H1 (cell line): Measurements from ENCODE around the gene KDM8. TPM values are rescaled to one million over a fixed set of nuclear protein-coding genes. Genes with fewer than 3 reads are reported as not detected.

ENCODE experiments used
- CTCF ChIA-PET: fragments of 300-600 bp; sonication (Branson Sonifier 250); formaldehyde crosslinking; loops from one replicate; lab custom pipeline; 2021; ENCODE audit not compliant: partially characterized antibody; lab: Charles Lee
- POLR2A ChIA-PET: fragments of 300-600 bp; sonication (Branson Sonifier 250); formaldehyde crosslinking; loops from one replicate; lab custom pipeline; 2021; ENCODE audit warnings: inconsistent platforms; ENCODE audit not compliant: partially characterized antibody; lab: Charles Lee
- DNase-seq, 2 experiments: peaks; one replicate each; pipeline versions ENCODE4 v3.0.0 to v3.0.0-alpha.2; 2010 to 2022; ENCODE audit warnings: low spot score in 2 of 2, low read depth in 1 of 2, mixed read lengths in 1 of 2
- FAIRE-seq: peaks from 2 replicates; lab custom pipeline; 2011; peaks lifted over from hg19 to GRCh38; lab: Jason Lieb, UNC
- H2AFZ ChIP-seq: 2 replicates; pipeline ENCODE4 v1.8.1; 2012; ENCODE audit warnings: low read length, inconsistent platforms
- H2AK5ac ChIP-seq: 2 replicates; pipeline ENCODE4 v1.6.1; 2013; ENCODE audit warnings: low read depth, low read length
- H2BK120ac ChIP-seq: replicated peaks from 2 replicates; pipeline ENCODE3; 2013; ENCODE audit warnings: low read depth, low read length, inconsistent platforms
- H2BK12ac ChIP-seq: 2 replicates; pipeline ENCODE4 v1.6.1; 2013; ENCODE audit warnings: low read depth, low read length
- H2BK15ac ChIP-seq: 2 replicates; pipeline ENCODE4 v1.6.1; 2013; ENCODE audit warnings: low read length
- H2BK20ac ChIP-seq: 2 replicates; pipeline ENCODE4 v1.6.1; 2013; ENCODE audit warnings: low read length
- H2BK5ac ChIP-seq: 2 replicates; pipeline ENCODE4 v1.6.1; 2013; ENCODE audit warnings: low read depth, low read length
- H3K14ac ChIP-seq: 2 replicates; pipeline ENCODE4 v1.6.1; 2013; ENCODE audit warnings: inconsistent platforms; ENCODE audit not compliant: insufficient read length
- H3K18ac ChIP-seq: 2 replicates; pipeline ENCODE4 v1.6.1; 2013; ENCODE audit warnings: low read length; ENCODE audit errors: extremely low read depth
- H3K23ac ChIP-seq: 2 replicates; pipeline ENCODE4 v1.6.1; 2013; ENCODE audit warnings: inconsistent platforms; ENCODE audit not compliant: insufficient read length
- H3K23me2 ChIP-seq: 2 replicates; pipeline ENCODE4 v1.6.1; 2013; ENCODE audit warnings: low read depth, low read length
- H3K27ac ChIP-seq: 2 replicates; pipeline ENCODE4 v1.6.1; 2011; ENCODE audit warnings: low read depth, low read length, inconsistent platforms
- H3K27me3 ChIP-seq, 4 experiments: replicated peaks in 1 of 4; 1 replicate in 1 of 4; 2 replicates in 3 of 4; pipeline versions ENCODE4 v1.6.1 to v1.8.1; 2011 to 2013; ENCODE audit warnings: low read length in 3 of 4, mild to moderate bottlenecking in 3 of 4, inconsistent platforms in 2 of 4, mixed read lengths in 2 of 4, moderate library complexity in 1 of 4; ENCODE audit not compliant: control insufficient read depth in 3 of 4, insufficient read depth in 3 of 4; ENCODE audit errors: extremely low read depth in 1 of 4
- H3K36me3 ChIP-seq, 4 experiments: 2 replicates each; pipeline versions ENCODE4 v1.6.1 to v1.8.1; 2011 to 2013; ENCODE audit warnings: mild to moderate bottlenecking in 4 of 4, low read length in 3 of 4, moderate library complexity in 2 of 4, control low read depth in 1 of 4, inconsistent platforms in 1 of 4; ENCODE audit not compliant: insufficient read depth in 4 of 4, control insufficient read depth in 2 of 4
- H3K4ac ChIP-seq: replicated peaks from 2 replicates; pipeline ENCODE3; 2013; ENCODE audit warnings: low read length, low read depth, mixed read lengths, inconsistent platforms; ENCODE audit not compliant: insufficient read length
- H3K4me1 ChIP-seq, 4 experiments: replicated peaks in 1 of 4; 1 replicate in 1 of 4; 2 replicates in 3 of 4; pipeline versions ENCODE4 v1.6.1 to v1.8.1; 2011 to 2013; ENCODE audit warnings: low read length in 3 of 4, inconsistent platforms in 2 of 4, mixed read lengths in 1 of 4; ENCODE audit not compliant: insufficient read depth in 4 of 4, control insufficient read depth in 3 of 4
- H3K4me2 ChIP-seq, 2 experiments: 2 replicates each; pipeline versions ENCODE4 v1.6.1 to v1.8.1; 2011 to 2013; ENCODE audit warnings: low read depth in 2 of 2, low read length in 2 of 2, control low read depth in 1 of 2, inconsistent platforms in 1 of 2, mild to moderate bottlenecking in 1 of 2; ENCODE audit not compliant: insufficient read depth in 1 of 2
- H3K4me3 ChIP-seq, 4 experiments: fragments of 200-600, 300-600 bp in 1 of 4; sonication (generic), shearing (Covaris generic), sonication (Bioruptor Twin) in 1 of 4; 2 replicates each; pipeline versions ENCODE4 v1.5.1 to v1.8.1; 2011 to 2016; ENCODE audit warnings: low read length in 4 of 4, low read depth in 3 of 4, control low read depth in 2 of 4, inconsistent platforms in 2 of 4, mild to moderate bottlenecking in 2 of 4, mixed read lengths in 1 of 4, moderate library complexity in 1 of 4; ENCODE audit not compliant: insufficient read depth in 2 of 4; ENCODE audit errors: extremely low read depth in 1 of 4
- H3K56ac ChIP-seq: replicated peaks from 2 replicates; pipeline ENCODE3; 2013; ENCODE audit warnings: low read depth, mild to moderate bottlenecking, mixed read lengths, low read length, inconsistent platforms; ENCODE audit not compliant: insufficient read length
- H3K79me1 ChIP-seq: 2 replicates; pipeline ENCODE4 v1.6.1; 2013; ENCODE audit warnings: low read depth, low read length, control low read depth
- H3K79me2 ChIP-seq, 2 experiments: 2 replicates each; pipeline versions ENCODE4 v1.6.1 to v1.8.1; 2012 to 2013; ENCODE audit warnings: low read length in 2 of 2, mild to moderate bottlenecking in 2 of 2, inconsistent platforms in 1 of 2; ENCODE audit not compliant: insufficient read depth in 2 of 2, control insufficient read depth in 1 of 2
- H3K9ac ChIP-seq, 4 experiments: replicated peaks in 1 of 4; 1 replicate in 1 of 4; 2 replicates in 3 of 4; pipeline versions ENCODE4 v1.6.1 to v1.8.1; 2011 to 2013; ENCODE audit warnings: low read depth in 3 of 4, low read length in 3 of 4, control low read depth in 2 of 4, mild to moderate bottlenecking in 2 of 4, moderate library complexity in 2 of 4, inconsistent platforms in 1 of 4; ENCODE audit errors: extremely low read depth in 1 of 4
- H3K9me3 ChIP-seq, 2 experiments: 2 replicates each; pipeline versions ENCODE4 v1.6.1 to v1.8.1; 2012 to 2013; ENCODE audit warnings: mild to moderate bottlenecking in 2 of 2, moderate library complexity in 2 of 2, control low read depth in 1 of 2, inconsistent platforms in 1 of 2, low read depth in 1 of 2, low read length in 1 of 2, mixed read lengths in 1 of 2; ENCODE audit not compliant: insufficient read depth in 2 of 2
- H4K20me1 ChIP-seq, 2 experiments: replicated peaks in 1 of 2; 2 replicates each; pipeline versions ENCODE3 to v1.8.1; 2011 to 2013; ENCODE audit warnings: inconsistent platforms in 2 of 2, low read length in 2 of 2, mild to moderate bottlenecking in 1 of 2; ENCODE audit not compliant: insufficient read depth in 2 of 2, control insufficient read depth in 1 of 2
- H4K5ac ChIP-seq: 2 replicates; pipeline ENCODE4 v1.6.1; 2013; ENCODE audit warnings: low read length, low read depth, mixed read lengths, inconsistent platforms; ENCODE audit not compliant: insufficient read length
- H4K8ac ChIP-seq: 2 replicates; pipeline ENCODE4 v1.8.0; 2013; ENCODE audit warnings: mild to moderate bottlenecking, moderate library complexity, low read length, inconsistent platforms; ENCODE audit not compliant: insufficient read depth; ENCODE audit errors: extremely low read depth
- H4K91ac ChIP-seq: replicated peaks from 2 replicates; pipeline ENCODE3; 2013; ENCODE audit warnings: low read length, mixed read lengths, inconsistent platforms; ENCODE audit not compliant: insufficient read length
- E2F6 ChIP-seq: IDR thresholded peaks from 2 replicates; pipeline ENCODE4 v1.6.1; 2012; ENCODE audit warnings: inconsistent platforms
- SIN3A ChIP-seq, 2 experiments: IDR thresholded peaks in 1 of 2; conservative IDR thresholded peaks in 1 of 2; 2 replicates each; pipeline ENCODE4 v1.6.1; 2011 to 2012; ENCODE audit warnings: low read length in 2 of 2, improper control_type of control experiment in 1 of 2, low read depth in 1 of 2, mild to moderate bottlenecking in 1 of 2
- TCF12 ChIP-seq: IDR thresholded peaks from 2 replicates; pipeline ENCODE4 v1.6.1; 2011; ENCODE audit warnings: low read depth, mild to moderate bottlenecking, low read length
- WGBS, 2 experiments: shearing (Covaris generic) in 1 of 2; methylation state at CpG; one replicate each; pipeline versions ENCODE4 v1.1.6 to v1.1.7; 2013 to 2015; ENCODE audit warnings: low lambda C conversion rate in 2 of 2, mixed read lengths in 2 of 2, inconsistent platforms in 1 of 2, low coverage in 1 of 2, missing lambda C conversion rate in 1 of 2; ENCODE audit not compliant: insufficient replicate concordance in 2 of 2, insufficient coverage in 1 of 2, insufficient read length in 1 of 2; ENCODE audit errors: extremely low coverage in 1 of 2, missing lambda C conversion rate in 1 of 2; 5-methylcytosine and 5-hydroxymethylcytosine counted together
- polyA plus RNA-seq, 7 experiments: library from polyadenylated mRNA; depleted of rRNA in 3 of 7; stranded (reverse) in 5 of 7; unstranded in 2 of 7; fragments of >200 nt in 5 of 7; fragments of 200-250 nt in 2 of 7; gene quantifications; 1 replicate in 5 of 7; 2 replicates in 1 of 7; 4 replicates in 1 of 7; pipeline versions ENCODE4 v1.2.1 to v1.2.3, GENCODE V29; 2011 to 2013; ENCODE audit warnings: missing spikeins in 2 of 7, mixed read lengths in 2 of 7
- total RNA-seq: library from RNA; stranded (reverse); fragmentation: NEBNext Ultra II Directional; extraction: Animal tissue kit (Norgen Biotek cat#: 25700); gene quantifications from 2 replicates; pipeline ENCODE4 v1.2.1, GENCODE V29; 2021

The KDM8 gene
- total and polyA plus RNA-seq, 2 of the 8 experiments (the other 6 are each of a cell fraction or from before 2014, with no cell fraction given), result 10.3 to 12.8 TPM

- H3K27ac ChIP-seq, result no peak overlapping the region
- no peaks in the 10 kb centered on the region for H3K36me3 ChIP-seq
- H4K91ac ChIP-seq, result no peak overlapping the region
- H3K14ac ChIP-seq, result no peak overlapping the region
- H3K27me3 ChIP-seq, result no peaks in the 10 kb centered on the region
- no peak overlapping the region for H3K4ac ChIP-seq
- H4K5ac ChIP-seq, result no peak overlapping the region
- H2BK12ac ChIP-seq, result no peak overlapping the region
- no peaks in the 10 kb centered on the region for H3K79me2 ChIP-seq
- CTCF ChIA-PET, result interaction anchor here (1.1 to 17.4 kb wide), 5 partner anchors 9 to 126 kb away, joined by 4 to 241 read pairs (median 14); no protein-coding TSS in a partner anchor
- H2BK20ac ChIP-seq, result no peak overlapping the region
- peak overlapping the region; percentile 4; the same call in 1 of the 2 replicates for H2BK5ac ChIP-seq
- 73% methylated on average over 13 of the region's 13 CpGs; no CpG with 5 or more reads in 1 of the 2 experiments for WGBS, 2 experiments
- H4K20me1 ChIP-seq, result no peaks in the 10 kb centered on the region
- H3K56ac ChIP-seq, result no peak overlapping the region
- TF ChIP-seq TCF12 (0 out of 2 replicates have a peak, but pooled peaks have one; percentile 30), E2F6 (no peak), SIN3A (conservative IDR thresholded peaks at IDR 0.05 in 1 of 2, IDR thresholded peaks at IDR 0.05 in 1 of 2; ENCODE audit: low read depth in 1 of 2, low read length in 2 of 2) (0 out of 4 replicates have a peak, but pooled peaks of 1 of the 2 experiments have one; percentile 44)
- POLR2A ChIA-PET, result interaction anchor here (0.8 kb wide), 1 partner anchor 18 kb away, joined by 3 read pairs; no protein-coding TSS in a partner anchor
- H4K8ac ChIP-seq, result no peak overlapping the region
- no peaks in the 10 kb centered on the region for H3K9me3 ChIP-seq
- DNase-seq (no peak), FAIRE-seq (no peak)
- H3K4me2 ChIP-seq, result peak overlapping the region in 1 of 2 experiments; percentile 44; a peak in 2 of 4 replicates
- no peak overlapping the region for H2BK120ac ChIP-seq
- H3K18ac ChIP-seq, result no peak overlapping the region
- no peaks in the 10 kb centered on the region for H3K23me2 ChIP-seq
- H2AK5ac ChIP-seq, result no peak overlapping the region
- no peak overlapping the region for H3K4me3 ChIP-seq
- H3K9ac ChIP-seq, result no peak overlapping the region; a peak in 1 of 7 replicates
- no peak overlapping the region for H3K23ac ChIP-seq
- no peak overlapping the region for H2AFZ ChIP-seq
- H2BK15ac ChIP-seq, result no peak overlapping the region
- peaks cover 0 to 6% (median 3%) of the 10 kb centered on the region in 4 experiments; a peak in 3 of 7 replicates for H3K4me1 ChIP-seq
- no peaks in the 10 kb centered on the region for H3K79me1 ChIP-seq
Measured at GRCh38 chr16:27242868-27243590, 39.7 kb downstream of the KDM8 start.
